Prostate gland (tissue), 2 donors: ENCODE results near the gene TUBB6.

Source experiments
- POLR2A ChIP-seq: fragments of 450-650 bp; IDR thresholded peaks from one replicate; pipeline ENCODE4 v1.6.1; 2016; ENCODE audit warnings: antibody characterized with exemption, mild to moderate bottlenecking
- POLR2AphosphoS5 ChIP-seq: sonication (generic); formaldehyde crosslinking; IDR thresholded peaks from one replicate; pipeline ENCODE4 v1.6.1; 2017; ENCODE audit warnings: antibody characterized with exemption
- TF ChIP-seq, protein P1 (sequence below), 4 experiments: fragments of 200-600 bp in 2 of 4; fragments of 450-650 bp in 2 of 4; sonication (generic) in 2 of 4; IDR thresholded peaks; 1 replicate in 3 of 4; 2 replicates in 1 of 4; pipeline ENCODE4 v1.5.1; 2016 to 2019; ENCODE audit warnings: antibody characterized with exemption in 4 of 4, mild to moderate bottlenecking in 2 of 4, moderate library complexity in 2 of 4

DNA sequence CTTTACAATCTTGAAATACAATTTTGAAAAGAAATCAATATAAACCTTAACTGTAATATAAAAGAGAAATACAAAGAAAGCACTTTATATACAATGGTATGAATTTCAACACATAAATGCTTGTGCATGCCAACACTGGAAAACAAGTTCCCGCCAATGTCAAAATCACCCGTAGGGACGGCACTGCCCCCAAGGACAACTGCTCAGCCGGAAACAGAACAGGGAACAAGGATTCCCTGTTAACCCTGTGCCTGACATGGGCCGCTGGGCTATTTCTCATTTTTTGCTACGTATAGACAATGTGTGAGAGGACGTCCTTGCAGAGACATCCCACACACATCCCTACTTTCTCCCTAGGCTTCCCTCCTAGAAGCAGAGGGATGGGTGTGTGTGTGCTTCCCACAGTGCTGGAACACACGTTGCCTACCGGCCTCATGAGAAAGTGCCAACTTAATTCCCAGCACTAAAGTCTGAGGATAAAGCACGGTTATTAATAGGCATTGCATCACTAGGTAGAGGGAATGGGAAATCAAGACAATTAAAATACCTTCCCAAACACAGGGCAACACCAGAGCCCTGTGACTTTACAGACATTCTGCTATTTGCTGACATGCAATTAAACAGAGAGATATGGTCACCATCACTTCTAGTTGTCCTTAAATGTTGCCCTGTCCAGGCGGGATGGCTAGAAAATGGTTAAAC lies 54.6 kb downstream of the TUBB6 start:
- TF ChIP-seq, protein P1, sequence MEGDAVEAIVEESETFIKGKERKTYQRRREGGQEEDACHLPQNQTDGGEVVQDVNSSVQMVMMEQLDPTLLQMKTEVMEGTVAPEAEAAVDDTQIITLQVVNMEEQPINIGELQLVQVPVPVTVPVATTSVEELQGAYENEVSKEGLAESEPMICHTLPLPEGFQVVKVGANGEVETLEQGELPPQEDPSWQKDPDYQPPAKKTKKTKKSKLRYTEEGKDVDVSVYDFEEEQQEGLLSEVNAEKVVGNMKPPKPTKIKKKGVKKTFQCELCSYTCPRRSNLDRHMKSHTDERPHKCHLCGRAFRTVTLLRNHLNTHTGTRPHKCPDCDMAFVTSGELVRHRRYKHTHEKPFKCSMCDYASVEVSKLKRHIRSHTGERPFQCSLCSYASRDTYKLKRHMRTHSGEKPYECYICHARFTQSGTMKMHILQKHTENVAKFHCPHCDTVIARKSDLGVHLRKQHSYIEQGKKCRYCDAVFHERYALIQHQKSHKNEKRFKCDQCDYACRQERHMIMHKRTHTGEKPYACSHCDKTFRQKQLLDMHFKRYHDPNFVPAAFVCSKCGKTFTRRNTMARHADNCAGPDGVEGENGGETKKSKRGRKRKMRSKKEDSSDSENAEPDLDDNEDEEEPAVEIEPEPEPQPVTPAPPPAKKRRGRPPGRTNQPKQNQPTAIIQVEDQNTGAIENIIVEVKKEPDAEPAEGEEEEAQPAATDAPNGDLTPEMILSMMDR (IDR thresholded peaks at IDR 0.05): no peak
- TF ChIP-seq POLR2AphosphoS5: no peak
- no peak for TF ChIP-seq POLR2A
